H1 (cell line): ENCODE data around the gene ZNF763. TPM values are rescaled to one million over a fixed set of nuclear protein-coding genes. Genes with fewer than 3 reads are reported as not detected.

Source experiments
- CTCF ChIA-PET: fragments of 300-600 bp; sonication (Branson Sonifier 250); formaldehyde crosslinking; loops from one replicate; lab custom pipeline; 2021; ENCODE audit not compliant: partially characterized antibody; lab: Charles Lee
- POLR2A ChIA-PET: fragments of 300-600 bp; sonication (Branson Sonifier 250); formaldehyde crosslinking; loops from one replicate; lab custom pipeline; 2021; ENCODE audit warnings: inconsistent platforms; ENCODE audit not compliant: partially characterized antibody; lab: Charles Lee
- DNase-seq, 2 experiments: peaks; one replicate each; pipeline versions ENCODE4 v3.0.0 to v3.0.0-alpha.2; 2010 to 2022; ENCODE audit warnings: low spot score in 2 of 2, low read depth in 1 of 2, mixed read lengths in 1 of 2
- FAIRE-seq: peaks from 2 replicates; lab custom pipeline; 2011; peaks lifted over from hg19 to GRCh38; lab: Jason Lieb, UNC
- H2AFZ ChIP-seq: 2 replicates; pipeline ENCODE4 v1.8.1; 2012; ENCODE audit warnings: low read length, inconsistent platforms
- H2AK5ac ChIP-seq: 2 replicates; pipeline ENCODE4 v1.6.1; 2013; ENCODE audit warnings: low read depth, low read length
- H2BK120ac ChIP-seq: replicated peaks from 2 replicates; pipeline ENCODE3; 2013; ENCODE audit warnings: low read depth, low read length, inconsistent platforms
- H2BK12ac ChIP-seq: 2 replicates; pipeline ENCODE4 v1.6.1; 2013; ENCODE audit warnings: low read depth, low read length
- H2BK15ac ChIP-seq: 2 replicates; pipeline ENCODE4 v1.6.1; 2013; ENCODE audit warnings: low read length
- H2BK20ac ChIP-seq: 2 replicates; pipeline ENCODE4 v1.6.1; 2013; ENCODE audit warnings: low read length
- H2BK5ac ChIP-seq: 2 replicates; pipeline ENCODE4 v1.6.1; 2013; ENCODE audit warnings: low read depth, low read length
- H3K14ac ChIP-seq: 2 replicates; pipeline ENCODE4 v1.6.1; 2013; ENCODE audit warnings: inconsistent platforms; ENCODE audit not compliant: insufficient read length
- H3K18ac ChIP-seq: 2 replicates; pipeline ENCODE4 v1.6.1; 2013; ENCODE audit warnings: low read length; ENCODE audit errors: extremely low read depth
- H3K23ac ChIP-seq: 2 replicates; pipeline ENCODE4 v1.6.1; 2013; ENCODE audit warnings: inconsistent platforms; ENCODE audit not compliant: insufficient read length
- H3K23me2 ChIP-seq: 2 replicates; pipeline ENCODE4 v1.6.1; 2013; ENCODE audit warnings: low read depth, low read length
- H3K27ac ChIP-seq: 2 replicates; pipeline ENCODE4 v1.6.1; 2011; ENCODE audit warnings: low read depth, low read length, inconsistent platforms
- H3K27me3 ChIP-seq, 4 experiments: replicated peaks in 1 of 4; 1 replicate in 1 of 4; 2 replicates in 3 of 4; pipeline versions ENCODE4 v1.6.1 to v1.8.1; 2011 to 2013; ENCODE audit warnings: low read length in 3 of 4, mild to moderate bottlenecking in 3 of 4, inconsistent platforms in 2 of 4, mixed read lengths in 2 of 4, moderate library complexity in 1 of 4; ENCODE audit not compliant: control insufficient read depth in 3 of 4, insufficient read depth in 3 of 4; ENCODE audit errors: extremely low read depth in 1 of 4
- H3K36me3 ChIP-seq, 4 experiments: 2 replicates each; pipeline versions ENCODE4 v1.6.1 to v1.8.1; 2011 to 2013; ENCODE audit warnings: mild to moderate bottlenecking in 4 of 4, low read length in 3 of 4, moderate library complexity in 2 of 4, control low read depth in 1 of 4, inconsistent platforms in 1 of 4; ENCODE audit not compliant: insufficient read depth in 4 of 4, control insufficient read depth in 2 of 4
- H3K4ac ChIP-seq: replicated peaks from 2 replicates; pipeline ENCODE3; 2013; ENCODE audit warnings: low read length, low read depth, mixed read lengths, inconsistent platforms; ENCODE audit not compliant: insufficient read length
- H3K4me1 ChIP-seq, 4 experiments: replicated peaks in 1 of 4; 1 replicate in 1 of 4; 2 replicates in 3 of 4; pipeline versions ENCODE4 v1.6.1 to v1.8.1; 2011 to 2013; ENCODE audit warnings: low read length in 3 of 4, inconsistent platforms in 2 of 4, mixed read lengths in 1 of 4; ENCODE audit not compliant: insufficient read depth in 4 of 4, control insufficient read depth in 3 of 4
- H3K4me2 ChIP-seq, 2 experiments: 2 replicates each; pipeline versions ENCODE4 v1.6.1 to v1.8.1; 2011 to 2013; ENCODE audit warnings: low read depth in 2 of 2, low read length in 2 of 2, control low read depth in 1 of 2, inconsistent platforms in 1 of 2, mild to moderate bottlenecking in 1 of 2; ENCODE audit not compliant: insufficient read depth in 1 of 2
- H3K4me3 ChIP-seq, 4 experiments: fragments of 200-600, 300-600 bp in 1 of 4; sonication (generic), shearing (Covaris generic), sonication (Bioruptor Twin) in 1 of 4; 2 replicates each; pipeline versions ENCODE4 v1.5.1 to v1.8.1; 2011 to 2016; ENCODE audit warnings: low read length in 4 of 4, low read depth in 3 of 4, control low read depth in 2 of 4, inconsistent platforms in 2 of 4, mild to moderate bottlenecking in 2 of 4, mixed read lengths in 1 of 4, moderate library complexity in 1 of 4; ENCODE audit not compliant: insufficient read depth in 2 of 4; ENCODE audit errors: extremely low read depth in 1 of 4
- H3K56ac ChIP-seq: replicated peaks from 2 replicates; pipeline ENCODE3; 2013; ENCODE audit warnings: low read depth, mild to moderate bottlenecking, mixed read lengths, low read length, inconsistent platforms; ENCODE audit not compliant: insufficient read length
- H3K79me1 ChIP-seq: 2 replicates; pipeline ENCODE4 v1.6.1; 2013; ENCODE audit warnings: low read depth, low read length, control low read depth
- H3K79me2 ChIP-seq, 2 experiments: 2 replicates each; pipeline versions ENCODE4 v1.6.1 to v1.8.1; 2012 to 2013; ENCODE audit warnings: low read length in 2 of 2, mild to moderate bottlenecking in 2 of 2, inconsistent platforms in 1 of 2; ENCODE audit not compliant: insufficient read depth in 2 of 2, control insufficient read depth in 1 of 2
- H3K9ac ChIP-seq, 4 experiments: replicated peaks in 1 of 4; 1 replicate in 1 of 4; 2 replicates in 3 of 4; pipeline versions ENCODE4 v1.6.1 to v1.8.1; 2011 to 2013; ENCODE audit warnings: low read depth in 3 of 4, low read length in 3 of 4, control low read depth in 2 of 4, mild to moderate bottlenecking in 2 of 4, moderate library complexity in 2 of 4, inconsistent platforms in 1 of 4; ENCODE audit errors: extremely low read depth in 1 of 4
- H3K9me3 ChIP-seq, 2 experiments: 2 replicates each; pipeline versions ENCODE4 v1.6.1 to v1.8.1; 2012 to 2013; ENCODE audit warnings: mild to moderate bottlenecking in 2 of 2, moderate library complexity in 2 of 2, control low read depth in 1 of 2, inconsistent platforms in 1 of 2, low read depth in 1 of 2, low read length in 1 of 2, mixed read lengths in 1 of 2; ENCODE audit not compliant: insufficient read depth in 2 of 2
- H4K20me1 ChIP-seq, 2 experiments: replicated peaks in 1 of 2; 2 replicates each; pipeline versions ENCODE3 to v1.8.1; 2011 to 2013; ENCODE audit warnings: inconsistent platforms in 2 of 2, low read length in 2 of 2, mild to moderate bottlenecking in 1 of 2; ENCODE audit not compliant: insufficient read depth in 2 of 2, control insufficient read depth in 1 of 2
- H4K5ac ChIP-seq: 2 replicates; pipeline ENCODE4 v1.6.1; 2013; ENCODE audit warnings: low read length, low read depth, mixed read lengths, inconsistent platforms; ENCODE audit not compliant: insufficient read length
- H4K8ac ChIP-seq: 2 replicates; pipeline ENCODE4 v1.8.0; 2013; ENCODE audit warnings: mild to moderate bottlenecking, moderate library complexity, low read length, inconsistent platforms; ENCODE audit not compliant: insufficient read depth; ENCODE audit errors: extremely low read depth
- H4K91ac ChIP-seq: replicated peaks from 2 replicates; pipeline ENCODE3; 2013; ENCODE audit warnings: low read length, mixed read lengths, inconsistent platforms; ENCODE audit not compliant: insufficient read length
- CBX8 ChIP-seq: fragments of 300-800, 300-1000 bp; sonication (generic); IDR thresholded peaks from 2 replicates; pipeline ENCODE4 v1.7.1; 2016; ENCODE audit warnings: low read depth, low read length, borderline replicate concordance
- CEBPB ChIP-seq: IDR thresholded peaks from 2 replicates; pipeline ENCODE4 v1.6.1; 2012; ENCODE audit warnings: low read depth, low read length
- EZH2 ChIP-seq: fragments of 200-600 bp; sonication (generic); IDR thresholded peaks from 2 replicates; pipeline ENCODE4 v1.7.1; 2012; ENCODE audit warnings: low read depth, mild to moderate bottlenecking, moderate library complexity, low read length, inconsistent platforms; ENCODE audit not compliant: severe bottlenecking
- GABPA ChIP-seq: IDR thresholded peaks from 2 replicates; pipeline ENCODE4 v1.6.1; 2011; ENCODE audit warnings: mild to moderate bottlenecking, low read length, moderate library complexity, borderline replicate concordance; ENCODE audit not compliant: insufficient read depth
- KDM1A ChIP-seq: fragments of 200-600, 300-600 bp; sonication (generic); IDR thresholded peaks from 2 replicates; pipeline ENCODE4 v1.7.1; 2016; ENCODE audit warnings: mild to moderate bottlenecking, low read length, borderline replicate concordance
- KDM5A ChIP-seq: fragments of 200-600 bp; IDR thresholded peaks from 2 replicates; pipeline ENCODE4 v1.7.1; 2012; ENCODE audit warnings: mild to moderate bottlenecking, low read length, inconsistent platforms, mixed read lengths
- NRF1 ChIP-seq: IDR thresholded peaks from 2 replicates; pipeline ENCODE4 v1.6.1; 2011; ENCODE audit warnings: mild to moderate bottlenecking, low read depth, low read length, improper control_type of control experiment
- PHF8 ChIP-seq: fragments of 200-600 bp; sonication (generic); conservative IDR thresholded peaks from 2 replicates; pipeline ENCODE4 v1.7.1; 2012; ENCODE audit warnings: low read depth, mild to moderate bottlenecking, inconsistent platforms, low read length, moderate library complexity
- RBBP5 ChIP-seq: IDR thresholded peaks from 2 replicates; pipeline ENCODE4 v1.7.1; 2012; ENCODE audit warnings: low read depth, mild to moderate bottlenecking, inconsistent platforms, low read length, moderate library complexity, borderline replicate concordance
- SIRT6 ChIP-seq: IDR thresholded peaks from one replicate; pipeline ENCODE4 v1.7.1; 2012; ENCODE audit warnings: low read length, inconsistent platforms
- TAF1 ChIP-seq: IDR thresholded peaks from 2 replicates; pipeline ENCODE4 v1.6.1; 2011; ENCODE audit warnings: mild to moderate bottlenecking, low read depth, low read length
- TAF7 ChIP-seq: optimal IDR thresholded peaks from 2 replicates; pipeline ENCODE3; 2011; ENCODE audit warnings: low read depth, mild to moderate bottlenecking, inconsistent platforms, low read length, moderate library complexity, borderline replicate concordance
- TEAD4 ChIP-seq: IDR thresholded peaks from 2 replicates; pipeline ENCODE4 v1.6.1; 2012; ENCODE audit warnings: low read depth, low read length, inconsistent platforms, mixed read lengths
- WGBS, 2 experiments: shearing (Covaris generic) in 1 of 2; methylation state at CpG; one replicate each; pipeline versions ENCODE4 v1.1.6 to v1.1.7; 2013 to 2015; ENCODE audit warnings: low lambda C conversion rate in 2 of 2, mixed read lengths in 2 of 2, inconsistent platforms in 1 of 2, low coverage in 1 of 2, missing lambda C conversion rate in 1 of 2; ENCODE audit not compliant: insufficient replicate concordance in 2 of 2, insufficient coverage in 1 of 2, insufficient read length in 1 of 2; ENCODE audit errors: extremely low coverage in 1 of 2, missing lambda C conversion rate in 1 of 2; 5-methylcytosine and 5-hydroxymethylcytosine counted together
- polyA plus RNA-seq, 7 experiments: library from polyadenylated mRNA; depleted of rRNA in 3 of 7; stranded (reverse) in 5 of 7; unstranded in 2 of 7; fragments of >200 nt in 5 of 7; fragments of 200-250 nt in 2 of 7; gene quantifications; 1 replicate in 5 of 7; 2 replicates in 1 of 7; 4 replicates in 1 of 7; pipeline versions ENCODE4 v1.2.1 to v1.2.3, GENCODE V29; 2011 to 2013; ENCODE audit warnings: missing spikeins in 2 of 7, mixed read lengths in 2 of 7
- total RNA-seq: library from RNA; stranded (reverse); fragmentation: NEBNext Ultra II Directional; extraction: Animal tissue kit (Norgen Biotek cat#: 25700); gene quantifications from 2 replicates; pipeline ENCODE4 v1.2.1, GENCODE V29; 2021
- TF ChIP-seq, protein P1 (sequence below): IDR thresholded peaks from 2 replicates; pipeline ENCODE4 v1.6.1; 2012; ENCODE audit warnings: inconsistent platforms

The ZNF763 gene
- total and polyA plus RNA-seq, 2 of the 8 experiments (the other 6 are each of a cell fraction or from before 2014, with no cell fraction given), result 0.39 to 1.7 TPM

DNA sequence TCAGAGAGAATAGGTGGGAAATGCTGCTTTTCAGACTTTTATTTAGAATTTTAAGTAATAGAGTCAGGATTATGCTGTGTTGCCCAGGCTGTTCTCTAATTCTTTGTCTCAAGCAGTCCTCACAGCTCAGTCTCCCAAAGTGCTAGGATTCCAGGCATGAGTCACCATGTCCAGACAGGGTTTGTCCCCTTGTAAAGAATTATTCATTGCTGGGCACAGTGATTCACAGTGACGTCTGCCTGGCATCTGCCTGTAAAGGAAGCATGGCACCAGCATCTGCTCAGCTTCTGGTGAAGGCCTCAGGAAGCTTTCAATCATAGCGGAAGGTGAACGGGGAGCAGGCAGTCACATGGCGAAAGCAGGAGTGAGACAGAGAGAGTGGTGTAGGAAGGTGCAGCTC lies 17.7 kb downstream of the ZNF763 start:
- H3K36me3 ChIP-seq, result peaks cover 0 to 14% (median 0%) of the 10 kb centered on the region in 4 experiments; a peak in 2 of 8 replicates
- no peak overlapping the region for H2BK120ac ChIP-seq
- H3K4me3 ChIP-seq, result no peak overlapping the region
- H3K4me1 ChIP-seq, result peaks cover 0 to 5% (median 0%) of the 10 kb centered on the region in 4 experiments; a peak in 4 of 7 replicates
- no peak overlapping the region for H2BK12ac ChIP-seq
- H3K79me1 ChIP-seq, result no peaks in the 10 kb centered on the region
- H3K79me2 ChIP-seq, result no peaks in the 10 kb centered on the region
- H4K5ac ChIP-seq, result no peak overlapping the region
- no peak overlapping the region for H2BK15ac ChIP-seq
- no peaks in the 10 kb centered on the region for H4K20me1 ChIP-seq
- ChIA-PET POLR2A (interaction anchor here (0.6 kb wide), 1 partner anchor 386 kb away, joined by 3 read pairs; no protein-coding TSS in a partner anchor), CTCF (interaction anchor here (1.4 to 13.7 kb wide), 4 partner anchors 18 to 107 kb away, joined by 3 to 169 read pairs (median 82); partner anchors contain the start of genes ZNF69, ZNF700 and ZNF763)
- H3K27me3 ChIP-seq, result no peaks in the 10 kb centered on the region
- peaks cover 46 to 56% of the 10 kb centered on the region in 2 experiments for H3K9me3 ChIP-seq
- H3K9ac ChIP-seq, result no peak overlapping the region; a peak in 1 of 7 replicates
- no peak overlapping the region for H2BK5ac ChIP-seq
- H2BK20ac ChIP-seq, result no peak overlapping the region
- H4K91ac ChIP-seq, result no peak overlapping the region
- H3K56ac ChIP-seq, result no peak overlapping the region
- no peak overlapping the region for H3K23ac ChIP-seq
- DNase-seq, result no peak
- H4K8ac ChIP-seq, result no peak overlapping the region
- no peak overlapping the region for H2AK5ac ChIP-seq
- no peak overlapping the region for H3K18ac ChIP-seq
- H3K4me2 ChIP-seq, result no peak overlapping the region
- H3K27ac ChIP-seq, result no peak overlapping the region
- H3K14ac ChIP-seq, result no peak overlapping the region
- FAIRE-seq, result no peak
- no peaks in the 10 kb centered on the region; the same call in 1 of the 2 replicates for H3K23me2 ChIP-seq
- WGBS, 2 experiments, result 92% methylated on average over 4 of the region's 4 CpGs; no CpG with 5 or more reads in 1 of the 2 experiments
- no peak overlapping the region for H3K4ac ChIP-seq
- no peak overlapping the region for H2AFZ ChIP-seq
- TF ChIP-seq TAF1, result no peak
- no peak for TF ChIP-seq NRF1
- no peak for TF ChIP-seq KDM5A
- no peak for TF ChIP-seq CEBPB
- TF ChIP-seq EZH2, result no peak
- TF ChIP-seq TEAD4, result no peak
- no peak for TF ChIP-seq CBX8
- TF ChIP-seq PHF8, result no peak
- TF ChIP-seq, protein P1, sequence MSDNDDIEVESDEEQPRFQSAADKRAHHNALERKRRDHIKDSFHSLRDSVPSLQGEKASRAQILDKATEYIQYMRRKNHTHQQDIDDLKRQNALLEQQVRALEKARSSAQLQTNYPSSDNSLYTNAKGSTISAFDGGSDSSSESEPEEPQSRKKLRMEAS, result no peak
- no peak for TF ChIP-seq RBBP5
- no peak for TF ChIP-seq SIRT6
- no peak for TF ChIP-seq TAF7
- no peak for TF ChIP-seq GABPA
- TF ChIP-seq KDM1A, result no peak
